GM18498 (cell line): ENCODE measurements around the gene CMKLR1.

Experiments
- ATAC-seq: cut with Tn5 transposase; IDR thresholded peaks from one replicate; pipeline ENCODE4 v1.9.1; 2021; ENCODE audit warnings: mild to moderate bottlenecking, moderate library complexity; ENCODE audit not compliant: unreplicated experiment

CMKLR1 gene

GRCh38 chr12:108317308-108318234 lies 21.5 kb downstream of the CMKLR1 start:
- no peak for ATAC-seq

GRCh38 chr12:108316176-108317086 lies 22.7 kb downstream of the CMKLR1 start:
- ATAC-seq, result no peak

- no peak for ATAC-seq
These were observed 23.5 kb downstream of the CMKLR1 start for GRCh38 chr12:108315486-108316105.

GRCh38 chr12:108313606-108314351 lies 25.3 kb downstream of the CMKLR1 start:
- peak; percentile 43 for ATAC-seq

GRCh38 chr12:108313241-108313605 lies 25.9 kb downstream of the CMKLR1 start:
- ATAC-seq, result no peak

GRCh38 chr12:108312693-108313189 lies 26.4 kb downstream of the CMKLR1 start:
- no peak for ATAC-seq

GRCh38 chr12:108312073-108312659 lies 26.9 kb downstream of the CMKLR1 start:
- ATAC-seq, result no peak

- no peak for ATAC-seq
These were observed 27.5 kb downstream of the CMKLR1 start for GRCh38 chr12:108311605-108312004.

GRCh38 chr12:108310489-108310888 lies 28.6 kb downstream of the CMKLR1 start:
- no peak for ATAC-seq

GRCh38 chr12:108309674-108310312 lies 29.3 kb downstream of the CMKLR1 start:
- no peak for ATAC-seq

- ATAC-seq, result no peak
These were observed 30.6 kb downstream of the CMKLR1 start for GRCh38 chr12:108308395-108309085.

- ATAC-seq, result peak; percentile 65
These were observed 32.1 kb downstream of the CMKLR1 start for GRCh38 chr12:108307006-108307405.

GRCh38 chr12:108306506-108306905 lies 32.6 kb downstream of the CMKLR1 start:
- no peak for ATAC-seq

- ATAC-seq, result no peak
These were observed 33.1 kb downstream of the CMKLR1 start for GRCh38 chr12:108305991-108306501.

GRCh38 chr12:108305520-108305919 lies 33.6 kb downstream of the CMKLR1 start:
- ATAC-seq, result no peak

- ATAC-seq, result no peak
These were observed 34.5 kb downstream of the CMKLR1 start for GRCh38 chr12:108304633-108305032.

- no peak for ATAC-seq
These were observed 35.4 kb downstream of the CMKLR1 start for GRCh38 chr12:108303703-108304102.

- no peak for ATAC-seq
These were observed 36.5 kb downstream of the CMKLR1 start for GRCh38 chr12:108302403-108303311.
